ENCODE data around the gene KRT82.
"Not testable (repeated sequence)": the region's sequence is repeated elsewhere in the genome, so short reads cannot be mapped to it uniquely, and the experiment has no call there.

KRT82 gene

DNA sequence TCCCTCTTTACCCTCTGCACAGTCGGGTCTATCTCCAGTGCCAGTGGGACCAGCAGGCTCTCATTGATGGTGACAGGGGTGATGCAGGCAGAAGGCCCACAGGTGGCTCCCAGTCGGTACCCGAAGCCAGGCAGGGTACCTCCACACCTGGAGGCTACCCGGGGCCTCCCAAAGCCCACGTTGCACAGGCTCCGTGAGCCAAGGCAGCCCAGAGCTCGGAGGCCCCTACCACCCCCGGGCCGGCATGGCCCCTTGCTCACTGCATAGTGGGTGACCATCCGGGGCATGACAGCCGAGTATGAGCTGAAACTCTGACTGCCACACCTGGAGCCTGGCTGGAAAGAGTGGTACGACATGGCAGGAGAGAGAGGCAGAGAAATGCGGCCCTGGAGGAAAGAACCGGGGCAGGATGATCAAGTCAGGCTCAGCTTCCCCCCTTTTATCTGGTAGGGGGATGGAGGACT is at the start of gene KRT82:
Gene KRT82 (minus strand): TSS at position 414 of the 464 bp plus-strand sequence. CDS start 58 bp downstream, at position 356.
- DNase-seq (ENCODE audit: low read depth in 2 of 2): no peak

DNA sequence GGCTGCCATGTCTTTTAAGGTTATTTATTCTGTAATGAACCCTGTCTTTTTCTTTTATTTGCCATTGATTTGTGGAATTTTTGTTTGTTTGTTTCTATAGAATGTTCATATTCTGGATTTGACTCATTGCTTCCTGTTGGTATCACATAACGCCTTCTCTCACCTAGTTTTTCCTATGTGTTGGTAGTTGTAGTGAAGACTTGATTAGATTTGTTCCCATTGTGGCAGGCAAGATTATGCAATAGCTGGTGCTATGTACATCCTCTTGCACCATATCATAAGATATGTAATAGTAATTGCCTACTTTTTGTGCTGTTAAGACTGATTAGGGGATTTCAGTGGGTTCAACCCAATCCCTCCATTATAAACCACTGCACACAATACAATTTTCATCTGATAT is 49.7 kb upstream of the KRT82 start:
- DNase-seq (ENCODE audit: low read depth in 2 of 2): no peak

DNA sequence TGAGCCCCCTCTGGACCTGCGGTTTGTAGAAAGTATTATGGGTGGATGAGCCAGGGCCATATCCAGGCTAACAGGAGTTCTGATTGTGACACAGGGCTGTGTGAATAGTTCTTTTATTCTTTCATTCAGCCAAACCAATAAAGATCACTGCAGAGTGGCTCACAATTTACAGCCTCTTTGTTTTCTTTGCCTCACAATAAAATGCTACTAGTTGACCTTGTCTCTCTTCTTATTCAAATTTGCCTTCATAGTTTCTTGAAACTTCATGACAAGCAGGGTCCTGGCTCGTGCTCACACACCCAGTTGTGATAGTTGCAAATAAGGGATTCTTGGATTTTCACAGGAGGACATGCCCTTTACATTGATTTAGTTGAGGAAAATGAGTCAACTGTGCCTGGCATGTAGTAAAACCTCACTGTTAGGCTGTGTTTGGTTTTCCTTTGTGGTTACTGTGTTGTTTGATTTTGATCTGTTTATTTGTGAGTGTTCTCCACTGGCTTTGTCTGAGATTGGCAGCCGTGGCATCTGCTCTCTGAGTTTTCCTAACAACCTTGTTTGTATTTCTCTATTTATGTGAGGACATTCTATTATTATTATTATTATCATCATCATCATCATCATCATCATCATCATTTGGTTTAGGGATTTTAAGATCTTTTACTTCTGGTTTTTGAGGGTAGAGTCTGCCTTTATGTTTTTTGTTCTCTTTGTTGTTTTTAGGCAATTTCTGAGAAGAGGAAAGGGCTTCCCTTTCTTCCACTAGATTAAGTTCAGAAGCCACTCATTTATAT is 48.5 kb upstream of the KRT82 start:
- no peak for DNase-seq (ENCODE audit: low read depth in 2 of 2)

DNA sequence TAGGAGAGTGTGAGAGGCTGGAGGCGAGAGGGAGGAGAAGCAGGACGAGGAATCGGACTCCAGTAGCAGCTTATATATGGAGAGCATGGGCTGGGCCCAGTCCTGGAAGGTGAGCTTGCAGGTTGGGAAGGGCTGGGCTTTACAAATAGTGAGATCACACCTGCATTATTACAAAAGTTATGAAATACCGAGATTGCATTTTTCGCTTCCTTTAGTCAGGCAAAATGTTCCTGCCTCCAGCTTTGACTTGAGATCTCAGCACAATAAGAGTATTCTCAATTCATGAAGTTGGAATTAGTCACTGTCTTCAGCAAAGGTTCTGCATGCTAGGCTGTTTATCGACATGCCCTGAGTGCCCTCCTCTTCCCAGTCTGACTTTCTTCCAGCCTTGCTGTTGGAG is 46.0 kb upstream of the KRT82 start, which contains the start of gene KRT6B:
Gene KRT6B (minus strand): TSS at position 46 of the 400 bp plus-strand sequence. CDS start 68 bp downstream, outside the sequence.
- DNase-seq (ENCODE audit: low read depth in 2 of 2): no peak

DNA sequence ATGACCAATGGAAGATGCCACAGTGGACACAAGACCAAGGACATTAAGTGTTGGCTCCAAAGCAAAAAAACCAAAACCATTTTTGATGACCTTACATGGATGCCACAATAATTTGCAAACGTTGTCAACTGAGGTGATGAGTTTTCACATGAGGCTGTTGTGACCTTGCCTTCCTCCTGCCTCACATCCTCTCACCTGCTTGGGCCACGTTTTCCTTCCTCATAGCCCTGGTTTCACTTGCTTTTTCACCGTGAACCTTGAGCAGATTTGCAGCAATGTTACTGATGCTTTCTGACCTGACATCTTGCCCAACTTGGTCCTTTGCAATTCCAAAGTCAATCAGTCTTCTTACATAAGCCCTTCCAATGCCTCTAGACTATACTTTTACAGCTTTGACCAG is 42.1 kb upstream of the KRT82 start:
- no peak for DNase-seq (ENCODE audit: low read depth in 2 of 2)

DNA sequence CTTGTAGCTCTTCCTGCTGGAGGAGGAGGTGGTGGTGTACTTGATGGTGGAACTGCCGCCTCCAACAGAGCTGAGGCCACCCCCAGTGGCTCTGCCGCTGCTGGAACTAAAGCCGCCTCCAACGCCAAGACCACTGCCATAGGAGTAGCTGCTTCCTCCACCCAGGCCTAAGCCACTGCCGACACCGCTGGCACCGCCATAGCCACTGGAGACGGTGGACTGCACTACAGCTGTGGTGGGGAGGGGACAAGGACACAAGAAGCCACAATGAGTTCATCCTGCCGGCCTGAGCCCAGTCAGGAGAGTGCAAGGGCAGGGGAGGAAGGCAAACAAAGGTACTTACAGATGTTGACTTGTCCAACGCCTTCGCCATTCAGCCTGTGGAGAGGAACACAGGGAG is 41.1 kb upstream of the KRT82 start:
- not testable (repeated sequence) for DNase-seq (ENCODE audit: low read depth in 2 of 2)

DNA sequence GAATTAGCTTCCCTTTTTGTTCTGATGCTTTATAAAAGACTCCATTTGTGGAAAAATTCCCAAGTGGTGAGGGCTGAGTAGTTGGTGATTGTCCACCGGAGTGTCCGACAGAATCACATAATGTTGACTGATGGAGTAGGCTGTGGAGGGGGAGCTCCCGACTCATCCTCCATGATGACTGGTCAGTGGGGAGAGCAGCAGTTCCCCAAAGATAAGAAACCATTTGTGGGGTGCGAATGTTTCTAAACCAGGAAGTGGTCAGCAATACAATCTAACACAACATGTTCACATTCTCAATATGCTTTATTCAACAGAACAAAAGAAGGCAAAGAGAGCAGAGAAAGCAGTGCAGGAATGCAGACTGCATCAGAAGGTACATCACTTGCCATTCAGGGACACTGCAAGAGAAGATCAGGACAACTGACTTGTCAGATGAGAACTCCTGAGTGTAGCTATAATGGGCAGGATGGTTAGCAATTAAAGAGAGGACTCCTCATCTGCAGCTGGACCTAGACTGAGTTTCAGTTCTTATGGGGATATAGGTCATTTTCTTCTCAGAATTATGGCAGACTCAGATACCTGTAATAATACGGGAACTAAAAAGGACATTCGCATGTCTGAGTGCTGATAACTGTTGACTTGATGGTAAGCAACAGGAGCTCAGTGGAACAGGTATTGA is 40.4 kb upstream of the KRT82 start:
- no peak for DNase-seq (ENCODE audit: low read depth in 2 of 2)

DNA sequence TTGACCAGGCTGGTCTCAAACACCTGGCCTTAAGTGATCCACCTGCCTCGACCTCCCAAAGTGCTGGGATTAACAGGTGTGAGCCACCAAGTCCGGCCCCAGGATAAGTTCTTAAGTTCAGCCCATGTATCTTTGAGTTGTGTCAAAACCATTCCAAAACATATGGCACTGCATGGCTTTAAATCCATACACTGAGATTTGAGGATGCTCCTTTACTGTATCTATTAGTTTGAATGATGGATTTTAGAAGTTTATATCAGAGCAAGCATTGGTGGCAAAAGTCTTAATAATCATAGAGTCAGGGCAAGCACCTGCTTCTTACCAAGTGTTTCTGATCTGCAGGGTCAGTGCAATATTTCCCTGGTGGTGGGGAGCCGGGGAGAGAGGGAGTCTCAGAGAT is 39.7 kb upstream of the KRT82 start:
- DNase-seq (ENCODE audit: low read depth in 2 of 2): no peak

DNA sequence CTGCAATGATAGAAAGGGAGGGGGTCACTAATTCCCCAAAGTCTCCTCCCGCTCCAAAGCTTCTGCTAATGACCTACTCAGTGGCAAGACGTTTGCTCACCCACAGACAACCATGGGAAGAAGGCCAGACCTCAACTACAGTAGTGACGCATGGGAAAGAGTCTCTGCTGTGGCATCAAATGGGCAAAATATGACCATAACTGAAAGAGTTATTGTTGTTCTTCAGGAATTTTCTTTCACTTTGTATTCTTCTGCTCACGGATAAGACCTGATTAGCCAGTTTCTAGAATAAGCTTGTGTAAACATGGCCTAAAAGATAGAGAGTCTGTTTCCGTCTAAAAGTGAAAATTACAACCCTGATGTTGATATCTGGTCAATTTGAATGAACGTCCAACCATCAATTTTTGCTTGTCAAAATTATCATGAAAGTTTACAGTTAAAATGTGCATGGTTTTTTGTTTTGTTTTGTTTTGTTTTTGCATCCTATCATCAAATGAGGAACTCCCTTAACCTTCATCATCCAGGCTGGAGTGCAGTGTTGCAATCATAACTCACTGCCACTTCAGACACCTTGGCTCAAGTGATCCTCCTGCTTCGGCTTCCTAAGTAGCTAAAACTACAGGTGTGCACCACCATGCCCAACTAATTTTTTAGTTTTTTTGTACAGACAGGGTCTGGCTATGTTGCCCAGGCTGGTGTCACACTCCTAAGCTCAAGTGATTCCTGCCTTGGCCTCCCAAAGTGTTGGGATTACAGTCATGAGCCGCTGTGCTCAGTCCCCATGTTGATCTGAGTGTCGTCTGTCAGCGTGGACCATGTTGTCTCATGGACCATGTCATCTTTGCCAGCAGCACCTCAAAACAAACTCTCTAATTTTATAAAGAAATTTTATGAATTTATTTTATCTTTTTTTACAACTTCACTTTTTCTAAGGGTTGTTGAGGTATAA is 38.8 kb upstream of the KRT82 start:
- DNase-seq (ENCODE audit: low read depth in 2 of 2): no peak

DNA sequence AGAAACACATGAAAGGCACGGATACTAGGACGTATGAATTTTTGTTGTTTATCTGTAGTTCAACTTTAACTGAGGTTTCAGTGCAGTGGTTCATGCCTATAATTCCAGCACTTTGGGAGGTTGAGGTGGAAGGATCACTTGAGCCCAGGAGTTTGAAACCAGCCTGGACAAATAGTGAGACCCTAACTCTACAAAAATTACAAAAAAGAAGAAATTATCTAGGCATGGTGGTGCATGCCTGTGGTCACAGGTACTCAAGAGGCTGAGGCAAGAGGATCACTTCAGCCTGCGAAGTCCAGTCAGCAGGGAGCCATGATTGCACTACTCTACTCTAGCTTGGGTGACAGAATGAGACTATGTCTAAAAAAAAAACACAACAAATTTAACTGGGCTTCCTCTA is 37.8 kb upstream of the KRT82 start:
- DNase-seq (ENCODE audit: low read depth in 2 of 2): no peak

DNA sequence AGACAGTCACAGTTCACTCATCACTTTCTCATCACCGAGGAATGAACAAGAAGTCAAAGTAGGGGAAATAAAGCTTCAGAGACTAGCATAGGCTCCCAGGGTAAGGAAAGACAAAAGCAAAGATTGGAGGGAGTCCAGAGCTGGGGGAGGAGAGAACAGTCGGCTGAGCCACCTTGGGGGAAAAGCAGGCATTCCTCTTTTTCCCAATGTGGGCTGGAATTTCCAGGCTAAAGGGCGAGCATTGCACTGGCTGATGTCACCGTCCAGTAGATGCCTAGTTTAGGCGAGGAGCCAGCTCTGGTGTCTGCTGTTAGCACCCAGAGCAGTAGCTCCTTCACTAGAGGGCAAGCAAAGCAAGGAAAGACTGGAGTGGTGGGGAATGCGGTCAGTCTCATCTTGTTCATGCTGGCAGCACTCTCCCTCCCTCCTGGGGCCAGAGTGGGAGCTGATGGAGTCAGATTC is 36.5 kb upstream of the KRT82 start:
- DNase-seq (ENCODE audit: low read depth in 2 of 2): no peak

DNA sequence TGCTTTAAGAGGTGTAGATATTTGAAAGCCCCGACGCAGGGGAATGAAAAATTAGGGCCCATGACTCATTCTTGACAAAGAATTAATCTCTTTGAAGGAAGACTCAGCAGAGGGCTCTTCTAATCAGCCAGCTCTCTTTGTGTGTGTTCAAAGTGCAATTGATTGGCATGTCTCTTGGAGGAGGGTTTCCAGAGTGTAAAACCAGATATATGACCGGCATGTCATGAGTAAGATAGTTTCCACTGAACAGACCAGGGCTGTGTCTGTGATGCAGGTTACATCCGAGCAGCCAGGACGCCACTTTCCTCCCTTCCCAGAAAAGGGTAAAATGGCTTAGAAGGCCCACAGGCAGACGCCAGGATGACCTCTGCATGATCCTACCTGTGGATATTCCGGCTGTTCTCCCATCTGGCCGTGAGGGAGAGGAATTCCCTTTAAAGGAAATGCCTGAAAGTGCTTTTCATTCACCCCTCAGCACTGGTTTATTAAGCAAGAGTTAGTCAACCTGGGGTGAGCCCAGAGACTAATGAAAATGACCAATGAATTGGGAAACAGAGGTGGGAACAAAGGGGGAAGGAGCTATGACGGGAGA is 35.3 kb upstream of the KRT82 start:
- DNase-seq (ENCODE audit: low read depth in 2 of 2): no peak

DNA sequence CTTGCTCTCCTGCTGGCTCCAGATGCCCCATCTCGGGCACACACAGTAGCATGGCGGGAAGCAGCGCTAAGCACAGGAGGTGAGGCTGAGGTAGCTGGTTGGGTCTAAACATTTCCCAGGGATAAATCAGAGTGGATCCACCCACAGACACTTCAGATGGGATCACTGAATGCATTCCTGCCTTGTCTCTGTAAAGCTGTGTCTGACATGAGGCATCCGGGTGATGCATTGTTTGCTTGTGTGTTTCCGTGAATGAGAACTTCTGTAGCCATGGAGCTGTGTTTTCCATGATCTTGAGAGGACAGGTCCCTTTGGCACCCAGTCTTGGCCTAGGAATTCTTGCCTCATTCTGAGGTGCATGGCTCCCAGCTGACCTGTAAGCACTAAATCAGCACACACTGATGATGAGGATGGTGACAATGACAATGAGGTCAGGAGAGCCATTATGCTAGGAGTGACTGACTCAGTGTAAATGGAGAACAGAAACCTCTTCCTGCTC is 34.7 kb upstream of the KRT82 start:
- DNase-seq (ENCODE audit: low read depth in 2 of 2): no peak

DNA sequence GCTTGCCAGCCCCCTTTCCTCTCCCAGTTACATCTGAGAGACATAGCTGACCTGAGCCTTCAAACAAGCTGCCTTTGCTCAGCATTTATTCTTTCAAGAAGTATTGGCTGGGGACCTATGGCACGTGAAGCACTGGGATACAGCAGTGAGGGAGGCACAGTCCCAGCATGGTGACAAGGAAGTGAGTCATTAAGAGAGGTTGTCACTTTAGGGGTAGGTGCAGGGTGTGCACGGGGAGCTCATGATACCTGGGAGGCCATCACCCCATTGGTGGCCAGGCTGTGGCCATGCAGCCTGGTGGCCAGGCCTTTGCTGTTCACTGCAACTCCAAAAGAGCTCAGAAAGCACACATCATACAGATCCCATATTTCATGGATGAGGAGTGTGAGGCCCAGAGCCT is 33.7 kb upstream of the KRT82 start:
- DNase-seq (ENCODE audit: low read depth in 2 of 2): no peak

DNA sequence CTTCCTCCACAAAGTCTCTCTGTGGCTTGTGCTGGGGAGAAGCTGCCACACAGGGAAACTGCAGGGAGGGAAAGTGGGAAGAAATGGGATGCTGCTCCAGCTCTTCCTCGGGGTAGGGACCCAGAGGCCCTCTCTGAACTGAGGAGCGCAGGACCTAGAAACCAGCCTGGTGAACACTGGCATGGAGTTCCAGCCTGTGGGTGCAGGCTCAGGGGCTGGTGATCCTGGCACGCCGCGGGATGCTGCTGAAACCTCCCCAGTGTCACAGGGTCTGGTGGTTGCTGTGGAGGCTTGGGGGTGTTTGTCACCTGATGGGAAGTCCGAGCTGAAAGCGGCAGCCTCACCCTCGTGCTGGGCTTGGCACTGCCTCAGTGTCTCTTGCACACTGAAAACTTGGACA is 33.3 kb upstream of the KRT82 start:
- no peak for DNase-seq (ENCODE audit: low read depth in 2 of 2)

DNA sequence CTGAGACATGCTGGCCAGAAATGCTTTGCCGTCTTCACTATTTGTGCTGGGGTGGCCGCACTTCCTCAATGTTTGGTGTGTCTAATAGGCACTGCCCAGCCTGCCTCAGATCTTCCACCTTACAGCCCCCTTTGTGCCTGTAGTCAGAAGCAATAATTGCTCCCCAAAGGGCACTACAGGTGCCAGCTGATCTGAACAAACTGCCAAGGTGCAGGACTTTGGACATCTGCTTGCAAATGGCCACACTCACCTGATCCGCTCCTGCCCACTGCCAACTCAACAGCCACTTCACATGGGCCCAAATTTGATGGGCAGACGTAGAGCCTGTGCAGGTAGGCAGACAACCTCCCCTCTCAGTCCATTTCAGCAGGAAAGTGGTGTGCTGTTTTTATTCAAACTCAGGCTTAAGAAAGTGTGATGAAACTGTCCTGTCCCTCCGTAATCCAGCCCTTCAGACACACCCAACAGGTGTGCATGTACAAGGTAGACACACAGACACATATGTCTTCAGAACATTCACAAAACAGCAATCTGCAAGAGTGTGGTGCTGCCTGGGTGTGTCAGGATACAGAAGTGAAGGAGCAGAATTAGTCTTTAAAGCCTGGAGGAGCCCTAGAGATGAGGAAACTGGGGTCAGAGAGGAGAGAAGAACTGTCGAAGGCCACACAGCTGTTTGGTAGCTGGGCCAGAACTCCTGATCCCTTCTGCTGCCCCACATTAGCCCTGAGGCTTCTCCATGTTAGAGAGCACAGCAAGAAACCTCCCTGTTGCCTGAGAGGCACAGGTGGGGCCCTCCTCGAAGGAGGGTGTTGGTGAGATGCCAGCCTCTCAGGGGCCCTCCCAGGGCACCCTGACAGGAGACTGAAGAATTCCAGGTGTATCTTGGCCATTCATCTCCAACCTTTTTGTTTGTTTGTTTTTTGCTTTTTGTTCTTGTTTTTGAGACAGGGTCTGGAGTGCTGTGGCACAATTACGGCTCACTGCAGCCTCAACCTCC is 32.5 kb upstream of the KRT82 start:
- DNase-seq (ENCODE audit: low read depth in 2 of 2): no peak

DNA sequence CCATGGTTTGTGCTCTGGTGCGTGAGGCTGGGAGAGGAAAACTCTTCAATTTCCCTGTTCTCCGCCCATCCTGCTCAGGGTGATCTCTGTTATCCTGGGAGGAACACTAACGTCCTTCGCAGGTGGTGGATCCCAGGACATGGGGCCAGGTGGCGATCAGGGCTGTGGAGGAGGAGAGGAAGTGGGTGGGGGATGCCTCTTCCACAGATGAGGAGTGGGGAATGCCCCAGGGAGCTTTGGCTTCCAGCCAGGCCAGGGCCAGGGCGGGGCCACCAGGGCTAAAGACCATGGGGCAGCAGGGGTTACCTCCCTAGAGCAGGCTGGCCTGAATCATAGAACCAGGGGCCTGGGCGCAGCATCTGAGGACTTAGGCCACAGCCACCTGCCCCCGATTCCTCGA is 31.4 kb upstream of the KRT82 start:
- DNase-seq (ENCODE audit: low read depth in 2 of 2): no peak

DNA sequence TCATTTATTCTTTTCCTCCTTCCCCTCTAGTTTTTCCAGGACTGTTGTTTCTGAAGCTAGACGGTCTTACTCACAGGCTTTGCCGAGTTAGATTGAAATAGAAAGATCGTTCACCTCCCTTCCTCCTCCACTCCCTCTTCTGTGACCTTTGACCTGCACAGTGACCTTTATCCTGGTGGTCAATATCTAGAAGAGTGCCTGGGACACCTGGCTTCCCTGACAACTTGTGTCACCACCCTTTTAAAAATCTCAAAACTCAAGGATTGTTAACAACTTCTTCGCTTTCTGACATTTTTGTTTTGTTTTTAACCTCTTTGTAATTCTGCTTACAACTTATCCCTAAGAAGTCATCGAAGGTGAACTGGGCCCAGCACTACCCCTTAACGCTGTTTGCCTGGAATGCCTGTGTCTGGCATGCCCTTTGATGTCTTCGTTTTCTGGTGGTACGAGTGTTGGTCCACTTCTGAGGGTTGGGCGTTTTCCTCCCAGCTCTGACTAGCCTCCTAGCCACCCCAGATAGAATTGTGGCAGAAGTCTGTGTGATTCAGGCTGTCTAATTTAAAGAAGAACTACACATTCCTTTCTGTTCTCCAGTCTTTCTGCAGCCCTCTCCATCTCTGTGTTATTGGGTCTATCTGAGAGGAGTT is 30.8 kb upstream of the KRT82 start:
- DNase-seq (ENCODE audit: low read depth in 2 of 2): no peak

DNA sequence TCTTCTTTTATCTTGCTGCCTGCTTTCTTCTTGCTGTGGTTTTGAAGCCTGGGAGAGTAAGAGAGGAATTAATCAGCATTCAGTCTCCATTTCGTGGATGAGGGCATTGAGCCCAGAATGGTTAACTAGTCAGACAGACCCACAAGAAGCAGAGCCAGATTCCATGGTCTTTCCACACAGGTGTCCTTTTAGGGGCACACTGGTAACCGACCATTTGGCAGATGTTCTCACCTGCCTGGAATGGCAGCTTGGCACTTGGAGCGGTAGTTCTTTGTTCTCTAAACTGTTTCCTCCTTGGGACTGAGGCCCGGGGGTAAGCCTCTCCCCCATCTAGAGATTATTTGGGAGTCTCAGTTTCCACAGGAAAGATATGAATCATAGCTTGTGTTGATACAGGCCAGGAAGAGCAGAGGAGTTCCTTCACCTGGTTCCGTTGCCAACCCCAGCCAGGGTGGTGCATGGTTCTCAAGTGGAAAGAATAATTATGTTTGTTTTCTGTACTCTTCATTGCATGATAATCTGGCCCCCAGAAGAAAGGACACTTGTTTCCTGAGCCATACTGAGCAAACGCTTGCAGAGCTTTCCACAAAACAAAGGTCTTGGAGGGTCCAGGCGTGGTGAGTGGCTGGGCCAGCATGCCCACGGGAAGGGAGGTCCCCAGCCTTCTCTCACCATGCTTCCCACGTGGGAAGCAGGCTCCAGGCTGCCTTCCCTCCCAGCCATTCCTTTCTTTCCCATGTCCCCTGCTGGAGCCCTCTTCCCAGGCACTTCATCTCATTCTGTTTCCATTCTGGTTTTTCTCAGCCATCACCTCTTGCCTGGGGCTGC is 30.1 kb upstream of the KRT82 start:
- DNase-seq (ENCODE audit: low read depth in 2 of 2): no peak
